Neural progenitor cell (in vitro differentiated cells): ENCODE measurements around the gene CCAR1.

Experiments used
- CTCF ChIP-seq: fragments of 200-600 bp; sonication (generic); IDR thresholded peaks from 2 replicates; pipeline ENCODE4 v1.5.1; 2017; ENCODE audit warnings: antibody characterized with exemption, mild to moderate bottlenecking
- EZH2 ChIP-seq: fragments of 200-600 bp; sonication (generic); IDR thresholded peaks from 2 replicates; pipeline ENCODE4 v1.6.1; 2017; ENCODE audit warnings: antibody characterized with exemption, mild to moderate bottlenecking, moderate library complexity
- EZH2phosphoT487 ChIP-seq: fragments of 200-600 bp; sonication (generic); IDR thresholded peaks from 2 replicates; pipeline ENCODE4 v1.6.1; 2017; ENCODE audit warnings: antibody characterized with exemption

GRCh38 chr10:68795886-68796532 lies 75.0 kb downstream of the CCAR1 start:
- TF ChIP-seq CTCF = no peak
- TF ChIP-seq EZH2phosphoT487 = no peak
- no peak for TF ChIP-seq EZH2
